Breast epithelium (tissue), 4 donors: ENCODE results near the gene CUL7. TPM values are rescaled to one million over a fixed set of nuclear protein-coding genes. Genes with fewer than 3 reads are reported as not detected.

Experiments
- DNase-seq, 2 donors: peaks; one replicate each; pipeline ENCODE4 v3.0.0-alpha.2; 2019; ENCODE audit warnings: low spot score in 2 of 2
- H3K27ac ChIP-seq, 2 donors: fragments of 200-600 bp; sonication (generic) in 1 of 2; one replicate each; pipeline ENCODE4 v1.5.1; 2016 to 2019; ENCODE audit warnings: mild to moderate bottlenecking in 1 of 2
- H3K27me3 ChIP-seq, 2 donors: fragments of 200-600 bp; sonication (generic) in 1 of 2; one replicate each; pipeline versions ENCODE4 v1.5.1 to v1.6.0; 2017 to 2019; ENCODE audit warnings: control low read depth in 1 of 2, mild to moderate bottlenecking in 1 of 2
- H3K36me3 ChIP-seq: fragments of 200-600 bp; one replicate; pipeline ENCODE4 v1.5.1; 2019
- H3K4me1 ChIP-seq, 2 donors: fragments of 200-600 bp; sonication (generic); one replicate each; pipeline ENCODE4 v1.5.1; 2016 to 2019; ENCODE audit warnings: control low read depth in 1 of 2
- H3K4me3 ChIP-seq, 3 donors: fragments of 200-600 bp; sonication (generic); 1 replicate in 2 of 3; 2 replicates in 1 of 3; pipeline ENCODE4 v1.5.1; 2016 to 2019; ENCODE audit warnings: mild to moderate bottlenecking in 3 of 3, moderate library complexity in 2 of 3
- H3K9me3 ChIP-seq, 2 donors: fragments of 200-600 bp; sonication (generic) in 1 of 2; one replicate each; pipeline ENCODE4 v1.5.1; 2016 to 2019; ENCODE audit warnings: control low read depth in 1 of 2
- POLR2A ChIP-seq: fragments of 450-650 bp; IDR thresholded peaks from one replicate; pipeline ENCODE4 v1.6.1; 2016; ENCODE audit warnings: antibody characterized with exemption, mild to moderate bottlenecking, moderate library complexity
- POLR2AphosphoS5 ChIP-seq, 3 donors: sonication (generic); formaldehyde crosslinking; IDR thresholded peaks; one replicate each; pipeline ENCODE4 v1.6.1; 2017; ENCODE audit warnings: antibody characterized with exemption in 3 of 3
- intact Hi-C: fragments of 100-400 bp; cut with DNase I; formaldehyde crosslinking; loops from one replicate; pipeline ENCODE4 v1.15.1; 2023; ENCODE audit warnings: low total_unique reads
- total RNA-seq, 3 donors: library from RNA; depleted of rRNA; stranded (reverse); fragments of >200 nt; gene quantifications; one replicate each; pipeline ENCODE4 v1.1.0, GENCODE V29; 2016
- TF ChIP-seq, protein P1 (sequence below), 3 donors: fragments of 450-650 bp; IDR thresholded peaks; one replicate each; pipeline ENCODE4 v1.5.1; 2016 to 2017; ENCODE audit warnings: antibody characterized with exemption in 3 of 3, mild to moderate bottlenecking in 3 of 3, moderate library complexity in 3 of 3

The CUL7 gene
- total RNA-seq, 3 donors from 2014 or later, result 12.6 to 21.4 (median 19.3) TPM

DNA sequence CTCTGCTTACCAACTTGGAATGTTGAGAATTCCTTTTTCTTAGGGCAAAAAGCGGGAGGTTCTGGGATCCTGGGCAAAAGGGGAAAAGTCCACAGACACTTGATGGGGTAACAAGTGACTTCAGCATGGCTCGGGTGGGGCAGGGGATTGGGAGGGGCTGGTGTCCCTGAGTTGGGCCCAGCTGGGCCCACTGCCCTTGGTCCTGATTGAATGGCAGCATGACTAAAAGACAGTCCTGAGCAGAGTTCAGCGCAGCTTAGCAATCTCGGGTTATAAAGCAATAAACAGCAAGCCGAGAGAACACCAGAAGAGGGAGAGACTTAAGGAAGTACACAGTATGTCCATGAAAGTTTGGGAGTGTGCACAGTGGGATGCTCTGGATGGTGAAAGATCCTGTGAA lies 63.7 kb downstream of the CUL7 start:
- intact Hi-C loops, result loop anchor here (10.0 kb wide), 1 partner anchor 1055 kb away; no protein-coding TSS in a partner anchor
- no peak overlapping the region for H3K4me3 ChIP-seq
- H3K4me1 ChIP-seq, result peaks cover 0 to 7% of the 10 kb centered on the region in 2 donors
- TF ChIP-seq POLR2A, result no peak
- TF ChIP-seq, protein P1, sequence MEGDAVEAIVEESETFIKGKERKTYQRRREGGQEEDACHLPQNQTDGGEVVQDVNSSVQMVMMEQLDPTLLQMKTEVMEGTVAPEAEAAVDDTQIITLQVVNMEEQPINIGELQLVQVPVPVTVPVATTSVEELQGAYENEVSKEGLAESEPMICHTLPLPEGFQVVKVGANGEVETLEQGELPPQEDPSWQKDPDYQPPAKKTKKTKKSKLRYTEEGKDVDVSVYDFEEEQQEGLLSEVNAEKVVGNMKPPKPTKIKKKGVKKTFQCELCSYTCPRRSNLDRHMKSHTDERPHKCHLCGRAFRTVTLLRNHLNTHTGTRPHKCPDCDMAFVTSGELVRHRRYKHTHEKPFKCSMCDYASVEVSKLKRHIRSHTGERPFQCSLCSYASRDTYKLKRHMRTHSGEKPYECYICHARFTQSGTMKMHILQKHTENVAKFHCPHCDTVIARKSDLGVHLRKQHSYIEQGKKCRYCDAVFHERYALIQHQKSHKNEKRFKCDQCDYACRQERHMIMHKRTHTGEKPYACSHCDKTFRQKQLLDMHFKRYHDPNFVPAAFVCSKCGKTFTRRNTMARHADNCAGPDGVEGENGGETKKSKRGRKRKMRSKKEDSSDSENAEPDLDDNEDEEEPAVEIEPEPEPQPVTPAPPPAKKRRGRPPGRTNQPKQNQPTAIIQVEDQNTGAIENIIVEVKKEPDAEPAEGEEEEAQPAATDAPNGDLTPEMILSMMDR (IDR thresholded peaks at IDR 0.05), result no peak
- TF ChIP-seq POLR2AphosphoS5 (IDR thresholded peaks at IDR 0.05), result no peak
- H3K27ac ChIP-seq, result no peak overlapping the region
- no peaks in the 10 kb centered on the region for H3K36me3 ChIP-seq
- H3K27me3 ChIP-seq, result no peaks in the 10 kb centered on the region
- DNase-seq, result no peak
- H3K9me3 ChIP-seq, result no peaks in the 10 kb centered on the region

- Histone ChIP-seq H3K4me1 (peaks cover 0 to 7% of the 10 kb centered on the region in 2 donors), H3K36me3 (no peaks in the 10 kb centered on the region), H3K27me3 (no peaks in the 10 kb centered on the region), H3K27ac (no peak overlapping the region), H3K4me3 (no peak overlapping the region), H3K9me3 (no peaks in the 10 kb centered on the region)
- intact Hi-C loops, result loop anchor here (10.0 kb wide), 1 partner anchor 1054 kb away; no protein-coding TSS in a partner anchor
- no peak for DNase-seq
- TF ChIP-seq, protein P1 (IDR thresholded peaks at IDR 0.05), result no peak
- TF ChIP-seq POLR2AphosphoS5 (IDR thresholded peaks at IDR 0.05) (no peak), POLR2A (no peak)
Observed at GRCh38 chr6:42988486-42989020, 65.1 kb downstream of the CUL7 start.

Other genes with a start within 250 kb of the CUL7 start
- gene RPL7L1, start 174.2 kb downstream of the CUL7 start, total RNA-seq, result 100 to 1,000 TPM in 1 of 3 donors, 10 to 100 TPM in 2; 85.5 to 107 (median 90.1) TPM
- gene PTCRA, start 137.8 kb downstream of the CUL7 start, total RNA-seq, result not detected
- gene CNPY3, start 124.4 kb downstream of the CUL7 start, total RNA-seq, result 10 to 100 TPM; 27.5 to 37.9 (median 33.1) TPM
- 1 to 10 TPM in 2 of 3 donors, under 1 TPM in 1; 0.32 to 5.9 (median 1.8) TPM for gene GNMT, start 93.1 kb downstream of the CUL7 start, total RNA-seq
- gene PEX6, start 74.7 kb downstream of the CUL7 start, total RNA-seq, result 10 to 100 TPM; 13.0 to 22.3 (median 18.9) TPM
- 10 to 100 TPM; 25.2 to 35.6 (median 34.7) TPM for gene PPP2R5D, start 69.3 kb downstream of the CUL7 start, total RNA-seq
- 10 to 100 TPM; 65.0 to 78.0 (median 76.3) TPM for gene MEA1, start 39.9 kb downstream of the CUL7 start, total RNA-seq
- gene KLHDC3, start 39.6 kb downstream of the CUL7 start, total RNA-seq, result 10 to 100 TPM; 91.4 to 97.3 (median 92.5) TPM
- 10 to 100 TPM; 48.8 to 69.2 (median 56.3) TPM for gene RRP36, start 32.2 kb downstream of the CUL7 start, total RNA-seq
- 10 to 100 TPM; 17.9 to 32.1 (median 29.1) TPM for gene MRPL2, start 5.6 kb upstream of the CUL7 start, total RNA-seq
- gene KLC4, start 5.8 kb upstream of the CUL7 start, total RNA-seq, result 10 to 100 TPM; 20.5 to 33.7 (median 21.0) TPM
- 10 to 100 TPM in 2 of 3 donors, 1 to 10 TPM in 1; 7.0 to 57.1 (median 52.1) TPM for gene PTK7, start 22.5 kb upstream of the CUL7 start, total RNA-seq
- gene SRF, start 117.4 kb upstream of the CUL7 start, total RNA-seq, result 10 to 100 TPM; 18.1 to 32.1 (median 28.5) TPM
- gene CUL9, start 128.3 kb upstream of the CUL7 start, total RNA-seq, result 10 to 100 TPM; 25.1 to 47.5 (median 43.3) TPM
- gene DNPH1, start 175.6 kb upstream of the CUL7 start, total RNA-seq, result 10 to 100 TPM; 46.5 to 61.1 (median 53.7) TPM
- gene TTBK1, start 189.6 kb upstream of the CUL7 start, total RNA-seq, result under 1 TPM in 1 of 3 donors, not detected in 2; under 0.01 TPM
- not detected for gene SLC22A7, start 244.4 kb upstream of the CUL7 start, total RNA-seq